IPS-18a (cell line): ENCODE measurements around the gene RIMS1.

Experiments used
- H3K27ac ChIP-seq: one replicate; pipeline ENCODE4 v1.5.1; 2013; ENCODE audit warnings: low read length
- H3K27me3 ChIP-seq: one replicate; pipeline ENCODE4 v1.6.1; 2013; ENCODE audit warnings: mild to moderate bottlenecking, low read length; ENCODE audit not compliant: control insufficient read depth, insufficient read depth
- H3K36me3 ChIP-seq: one replicate; pipeline ENCODE4 v1.6.1; 2013; ENCODE audit warnings: low read depth, low read length; ENCODE audit not compliant: control insufficient read depth
- H3K4me1 ChIP-seq: one replicate; pipeline ENCODE4 v1.6.1; 2013; ENCODE audit warnings: low read depth, low read length; ENCODE audit not compliant: control insufficient read depth
- H3K4me3 ChIP-seq: one replicate; pipeline ENCODE4 v1.5.1; 2013; ENCODE audit warnings: low read length
- H3K9ac ChIP-seq: one replicate; pipeline ENCODE4 v1.6.1; 2013; ENCODE audit warnings: mild to moderate bottlenecking, low read length, moderate library complexity
- H3K9me3 ChIP-seq: one replicate; pipeline ENCODE4 v1.6.1; 2013; ENCODE audit warnings: low read depth, low read length; ENCODE audit not compliant: control insufficient read depth

Gene RIMS1

GRCh38 chr6:71902261-71902660, 15.9 kb downstream of the RIMS1 start:
- no peak overlapping the region for H3K27ac ChIP-seq

DNA sequence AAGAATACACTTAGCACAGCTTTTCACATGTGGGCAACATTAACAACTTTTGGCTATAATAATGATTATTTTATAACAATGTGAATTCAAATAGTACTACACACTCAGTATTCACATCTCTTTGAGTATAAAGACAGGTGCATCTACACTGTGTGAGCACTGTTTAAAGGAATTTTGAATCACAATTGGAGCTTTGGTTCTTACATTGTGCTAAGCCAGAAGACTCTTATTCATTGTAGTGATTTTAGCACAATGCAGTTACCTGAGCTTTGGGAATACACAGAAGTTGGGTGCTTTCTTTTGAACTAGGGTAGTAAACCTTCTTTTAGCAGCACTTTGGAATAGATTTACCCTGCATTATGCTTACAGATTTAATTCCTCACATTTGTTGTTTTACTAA, 20.5 kb downstream of the RIMS1 start:
- no peaks in the 10 kb centered on the region for H3K9me3 ChIP-seq
- H3K4me3 ChIP-seq, result no peak overlapping the region
- no peak overlapping the region for H3K27ac ChIP-seq
- H3K27me3 ChIP-seq, result no peaks in the 10 kb centered on the region
- no peak overlapping the region for H3K9ac ChIP-seq
- H3K4me1 ChIP-seq, result peaks cover 5% of the 10 kb centered on the region
- H3K36me3 ChIP-seq, result no peaks in the 10 kb centered on the region

More at GRCh38 chr6:71902261-71902660, 15.9 kb downstream of the RIMS1 start:
- Histone ChIP-seq H3K4me1 (peaks cover 5% of the 10 kb centered on the region), H3K9ac (no peak overlapping the region), H3K4me3 (no peak overlapping the region), H3K36me3 (no peaks in the 10 kb centered on the region), H3K9me3 (no peaks in the 10 kb centered on the region), H3K27me3 (no peaks in the 10 kb centered on the region)

DNA sequence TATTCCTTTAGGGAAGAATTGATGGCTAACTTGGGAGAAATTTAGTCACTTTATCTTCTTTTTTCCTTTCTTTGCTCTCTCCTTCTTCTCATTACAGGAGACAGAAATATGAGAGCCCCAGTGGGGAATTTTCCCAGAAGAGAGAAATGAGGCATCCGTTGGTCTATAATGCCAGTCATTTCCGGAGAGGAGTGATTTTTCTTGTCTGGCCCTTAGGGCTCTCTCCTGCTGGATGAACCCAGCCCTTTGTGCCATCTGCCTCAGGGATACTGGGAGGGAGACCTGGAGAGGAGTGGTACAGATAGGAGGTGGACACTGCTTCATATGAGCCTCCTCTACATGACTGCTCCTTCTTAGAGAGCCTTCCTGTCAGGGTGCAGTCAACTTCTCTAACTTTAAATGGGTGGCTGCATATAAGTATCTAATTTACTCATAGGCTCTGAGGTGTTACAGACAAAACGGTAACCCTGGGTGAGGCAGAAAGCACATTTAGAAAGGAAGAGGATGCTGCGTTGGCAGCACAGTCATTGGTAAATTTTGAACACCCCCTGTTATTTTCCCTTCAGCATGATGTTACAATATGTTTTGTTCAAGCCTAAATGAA, 21.9 kb downstream of the RIMS1 start:
- H3K4me1 ChIP-seq, result peaks cover 5% of the 10 kb centered on the region
- H3K9ac ChIP-seq, result no peak overlapping the region
- no peaks in the 10 kb centered on the region for H3K36me3 ChIP-seq
- no peak overlapping the region for H3K4me3 ChIP-seq
- H3K27me3 ChIP-seq, result no peaks in the 10 kb centered on the region
- H3K9me3 ChIP-seq, result no peaks in the 10 kb centered on the region
- H3K27ac ChIP-seq, result no peak overlapping the region

DNA sequence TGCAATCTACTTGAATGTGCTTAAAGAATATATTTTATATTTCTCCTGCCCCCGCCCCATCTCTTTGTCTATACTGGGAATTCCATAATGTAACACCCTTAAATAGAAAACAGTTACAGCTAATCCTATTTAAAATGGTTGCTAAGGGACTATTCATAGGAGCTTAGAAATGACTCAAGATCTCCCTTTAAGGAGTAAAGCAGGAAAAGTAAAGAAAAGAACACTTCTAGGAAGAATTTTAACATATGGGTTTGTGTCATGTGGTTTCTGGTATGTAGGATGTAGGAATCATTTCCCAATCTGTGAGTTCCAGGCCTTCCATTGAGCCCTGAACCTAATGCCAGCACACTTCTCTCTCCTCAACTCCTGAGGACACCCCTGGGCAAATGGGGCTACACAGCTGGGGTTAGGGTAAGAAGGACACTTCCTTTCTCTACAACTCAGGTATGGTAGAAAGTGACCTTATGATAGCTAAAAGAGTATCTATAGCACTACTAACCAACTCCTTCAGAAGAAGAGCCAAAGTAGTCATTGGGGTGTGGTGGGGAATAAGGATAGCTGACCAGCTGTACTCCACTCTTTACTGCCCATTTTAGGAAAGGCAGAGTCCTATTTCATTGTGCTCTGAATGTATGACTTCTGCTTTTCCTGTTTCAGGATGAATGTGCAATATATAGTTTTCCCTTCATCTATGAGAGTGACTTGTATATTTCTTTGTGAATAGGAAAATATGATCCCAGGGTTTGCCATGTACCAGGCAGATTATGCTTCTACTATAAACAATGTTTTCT, 27.3 kb downstream of the RIMS1 start:
- Histone ChIP-seq H3K27me3 (no peaks in the 10 kb centered on the region), H3K9me3 (no peaks in the 10 kb centered on the region), H3K27ac (no peak overlapping the region), H3K9ac (no peak overlapping the region), H3K4me3 (no peak overlapping the region), H3K36me3 (no peaks in the 10 kb centered on the region), H3K4me1 (no peaks in the 10 kb centered on the region)

DNA sequence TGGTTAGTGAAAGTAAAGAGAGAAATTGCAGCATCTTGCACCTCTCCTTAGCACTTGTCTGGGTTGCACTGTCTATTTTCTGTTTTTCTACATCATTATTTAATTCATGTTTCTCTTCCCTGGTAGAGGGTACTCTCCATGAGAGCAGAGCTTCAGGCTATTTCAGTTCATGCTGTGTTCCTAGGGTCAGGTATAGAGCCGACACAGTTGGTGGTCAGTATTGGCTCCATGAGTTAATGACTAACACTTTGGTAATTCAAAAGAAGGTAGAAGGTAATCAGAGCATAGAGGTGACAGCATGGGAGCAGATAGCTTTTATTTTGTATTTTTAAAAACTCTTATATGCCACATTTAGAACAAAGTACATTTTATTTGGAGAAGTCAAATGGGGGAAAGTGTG, 42.7 kb downstream of the RIMS1 start:
- no peak overlapping the region for H3K27ac ChIP-seq
- peaks cover 14% of the 10 kb centered on the region for H3K4me1 ChIP-seq
- H3K27me3 ChIP-seq, result no peaks in the 10 kb centered on the region
- H3K36me3 ChIP-seq, result no peaks in the 10 kb centered on the region
- H3K9ac ChIP-seq, result no peak overlapping the region
- H3K9me3 ChIP-seq, result peaks cover 6% of the 10 kb centered on the region
- no peak overlapping the region for H3K4me3 ChIP-seq

- Histone ChIP-seq H3K27ac (no peak overlapping the region), H3K9me3 (peaks cover 6% of the 10 kb centered on the region), H3K27me3 (no peaks in the 10 kb centered on the region), H3K36me3 (no peaks in the 10 kb centered on the region), H3K9ac (no peak overlapping the region), H3K4me1 (peaks cover 10% of the 10 kb centered on the region), H3K4me3 (no peak overlapping the region)
Measured at GRCh38 chr6:71933881-71934280, 47.5 kb downstream of the RIMS1 start.

DNA sequence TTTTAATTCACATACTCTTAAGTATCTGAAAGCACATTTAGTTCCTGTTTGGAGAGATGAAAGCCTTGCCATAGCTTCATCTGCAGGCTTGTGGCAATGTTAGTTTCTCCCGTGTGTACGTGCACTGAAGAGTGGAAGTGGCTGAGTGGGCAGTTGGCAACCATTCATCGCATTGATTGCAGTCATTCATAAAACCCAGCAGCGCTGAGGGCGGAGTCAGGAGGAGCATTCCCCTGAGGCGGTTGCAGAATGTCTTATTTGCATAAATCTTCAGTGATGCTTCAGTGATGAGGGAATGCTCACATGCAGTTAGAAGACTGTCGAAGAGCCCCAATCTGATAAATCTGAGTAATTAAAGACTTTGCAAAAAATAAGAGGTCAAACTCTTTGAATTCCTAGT, 79.1 kb downstream of the RIMS1 start:
- no peaks in the 10 kb centered on the region for H3K36me3 ChIP-seq
- H3K4me1 ChIP-seq, result peaks cover 3% of the 10 kb centered on the region
- H3K9ac ChIP-seq, result no peak overlapping the region
- no peaks in the 10 kb centered on the region for H3K27me3 ChIP-seq
- H3K4me3 ChIP-seq, result no peak overlapping the region
- H3K9me3 ChIP-seq, result no peaks in the 10 kb centered on the region
- H3K27ac ChIP-seq, result no peak overlapping the region

- Histone ChIP-seq H3K9me3 (no peaks in the 10 kb centered on the region), H3K27ac (no peak overlapping the region)
Measured at GRCh38 chr6:71967436-71967835, 81.1 kb downstream of the RIMS1 start.

DNA sequence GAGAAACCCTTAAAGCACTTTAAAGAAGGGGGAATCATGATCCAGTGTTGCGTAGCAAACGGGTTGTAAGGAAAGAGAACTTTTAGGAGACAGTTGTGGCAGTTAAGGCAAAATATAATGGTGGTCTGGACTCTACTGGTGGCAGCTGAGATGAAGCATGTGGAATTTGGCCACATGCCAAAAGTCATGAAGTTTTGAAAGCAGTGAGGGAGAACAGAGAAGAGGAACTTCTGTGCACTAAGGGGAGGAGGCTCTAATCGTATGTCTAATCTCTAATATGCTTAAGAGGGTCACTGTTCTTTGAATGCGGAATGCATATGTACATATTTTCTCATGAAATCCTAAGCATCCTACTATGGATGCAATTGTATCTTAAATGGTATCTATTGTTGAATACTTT, 91.5 kb downstream of the RIMS1 start:
- H3K9me3 ChIP-seq, result no peaks in the 10 kb centered on the region
- H3K4me3 ChIP-seq, result no peak overlapping the region
- H3K36me3 ChIP-seq, result no peaks in the 10 kb centered on the region
- H3K27ac ChIP-seq, result no peak overlapping the region
- H3K27me3 ChIP-seq, result no peaks in the 10 kb centered on the region
- no peak overlapping the region for H3K9ac ChIP-seq
- no peaks in the 10 kb centered on the region for H3K4me1 ChIP-seq

More at GRCh38 chr6:71967436-71967835, 81.1 kb downstream of the RIMS1 start:
- Histone ChIP-seq H3K9ac (no peak overlapping the region), H3K4me3 (no peak overlapping the region), H3K36me3 (no peaks in the 10 kb centered on the region), H3K4me1 (peaks cover 3% of the 10 kb centered on the region), H3K27me3 (no peaks in the 10 kb centered on the region)

GRCh38 chr6:71979911-71980310, 93.6 kb downstream of the RIMS1 start:
- no peak overlapping the region for H3K27ac ChIP-seq
- no peak overlapping the region for H3K4me3 ChIP-seq
- no peaks in the 10 kb centered on the region for H3K9me3 ChIP-seq
- no peaks in the 10 kb centered on the region for H3K4me1 ChIP-seq
- no peak overlapping the region for H3K9ac ChIP-seq
- no peaks in the 10 kb centered on the region for H3K27me3 ChIP-seq
- no peaks in the 10 kb centered on the region for H3K36me3 ChIP-seq

DNA sequence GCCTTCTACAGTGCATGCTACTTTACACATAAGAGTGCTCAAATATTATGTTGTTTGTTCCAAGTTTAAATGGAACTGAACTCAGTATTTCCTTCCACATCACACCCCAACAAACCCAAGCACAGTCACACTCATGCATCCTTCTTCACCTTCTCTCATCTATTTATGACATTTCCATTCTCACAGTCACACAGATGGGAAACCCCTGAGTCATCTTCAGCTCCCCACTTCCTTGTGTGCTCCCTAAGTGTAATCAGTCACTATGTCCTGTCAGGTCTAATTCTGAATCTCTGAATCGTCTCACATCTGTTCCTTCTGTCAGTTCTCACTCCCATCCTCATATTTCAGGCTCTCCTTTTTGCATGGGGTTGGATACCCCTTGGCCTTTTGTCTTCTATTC, 96.0 kb downstream of the RIMS1 start:
- H3K27ac ChIP-seq, result no peak overlapping the region
- no peaks in the 10 kb centered on the region for H3K27me3 ChIP-seq
- H3K4me1 ChIP-seq, result no peaks in the 10 kb centered on the region
- H3K9me3 ChIP-seq, result no peaks in the 10 kb centered on the region
- no peaks in the 10 kb centered on the region for H3K36me3 ChIP-seq
- H3K9ac ChIP-seq, result no peak overlapping the region
- H3K4me3 ChIP-seq, result no peak overlapping the region

- Histone ChIP-seq H3K9ac (no peak overlapping the region), H3K9me3 (no peaks in the 10 kb centered on the region), H3K27ac (no peak overlapping the region), H3K4me3 (no peak overlapping the region), H3K4me1 (no peaks in the 10 kb centered on the region), H3K36me3 (no peaks in the 10 kb centered on the region), H3K27me3 (no peaks in the 10 kb centered on the region)
Measured at GRCh38 chr6:71983131-71983530, 96.8 kb downstream of the RIMS1 start.
